T-helper 1 cell (primary cell): ENCODE measurements around the gene COMMD2.

Source experiments
- DNase-seq, 5 donors: peaks; one replicate each; pipeline ENCODE4 v3.0.0-alpha.2; 2012 to 2020

Gene COMMD2

GRCh38 chr3:149702691-149703441, 49.4 kb downstream of the COMMD2 start:
- DNase-seq, result peak in 1 of 5 donors; percentile 67

GRCh38 chr3:149701977-149702350, 50.3 kb downstream of the COMMD2 start:
- peak in 1 of 5 donors; percentile 64 for DNase-seq

- peak in 1 of 5 donors; percentile 54 for DNase-seq
These were observed 50.9 kb downstream of the COMMD2 start for GRCh38 chr3:149701206-149701976.
